ENCODE data around the gene SGCB. TPM values are rescaled to one million over a fixed set of nuclear protein-coding genes. Genes with fewer than 3 reads are reported as not detected.
A peak's percentile ranks its signal among the peaks of the same experiment; 100 is the strongest.

The SGCB gene
- total and polyA plus RNA-seq, 2 experiments from 2014 or later = 31.5 to 53.1 TPM

GRCh38 chr4:52004414-52004813, 33.7 kb downstream of the SGCB start:
- H3K4me3 ChIP-seq = no peak overlapping the region
- DNase-seq (ENCODE audit: low read depth in 1 of 2, low spot score in 1 of 2) = no peak
- TF ChIP-seq CTCF (IDR thresholded peaks at IDR 0.05; ENCODE audit: low read depth, low read length) = no peak
- H3K9me3 ChIP-seq (ENCODE audit: low read depth) = no peaks in the 10 kb centered on the region
- no peaks in the 10 kb centered on the region for H3K36me3 ChIP-seq
- H3K27ac ChIP-seq = no peak overlapping the region
- no peaks in the 10 kb centered on the region for H3K4me1 ChIP-seq (ENCODE audit: low read depth)
- H3K27me3 ChIP-seq = no peaks in the 10 kb centered on the region

- DNase-seq (ENCODE audit: low read depth in 1 of 2, low spot score in 1 of 2) = peak in 1 of 2 donors; percentile 20
- H3K27me3 ChIP-seq = no peaks in the 10 kb centered on the region
These were observed 36.5 kb downstream of the SGCB start for GRCh38 chr4:52001616-52002015.

GRCh38 chr4:51999250-51999649, 38.8 kb downstream of the SGCB start:
- Histone ChIP-seq H3K27me3 (no peaks in the 10 kb centered on the region), H3K4me3 (no peak overlapping the region), H3K4me1 (ENCODE audit: low read depth) (no peaks in the 10 kb centered on the region), H3K36me3 (no peaks in the 10 kb centered on the region), H3K9me3 (ENCODE audit: low read depth) (no peaks in the 10 kb centered on the region), H3K27ac (no peak overlapping the region)
- TF ChIP-seq CTCF (IDR thresholded peaks at IDR 0.05; ENCODE audit: low read depth, low read length) = no peak
- no peak for DNase-seq (ENCODE audit: low read depth in 1 of 2, low spot score in 1 of 2)

More at GRCh38 chr4:52001616-52002015, 36.5 kb downstream of the SGCB start:
- Histone ChIP-seq H3K4me3 (no peak overlapping the region), H3K9me3 (ENCODE audit: low read depth) (no peaks in the 10 kb centered on the region), H3K4me1 (ENCODE audit: low read depth) (no peaks in the 10 kb centered on the region), H3K27ac (no peak overlapping the region), H3K36me3 (no peaks in the 10 kb centered on the region)
- no peak for TF ChIP-seq CTCF (IDR thresholded peaks at IDR 0.05; ENCODE audit: low read depth, low read length)

GRCh38 chr4:51998837-51999236, 39.3 kb downstream of the SGCB start:
- Histone ChIP-seq H3K4me3 (no peak overlapping the region), H3K27ac (no peak overlapping the region), H3K4me1 (ENCODE audit: low read depth) (no peaks in the 10 kb centered on the region), H3K36me3 (no peaks in the 10 kb centered on the region), H3K9me3 (ENCODE audit: low read depth) (no peaks in the 10 kb centered on the region), H3K27me3 (no peaks in the 10 kb centered on the region)
- DNase-seq (ENCODE audit: low read depth in 1 of 2, low spot score in 1 of 2) = no peak
- TF ChIP-seq CTCF (IDR thresholded peaks at IDR 0.05; ENCODE audit: low read depth, low read length) = no peak

- no peak for DNase-seq (ENCODE audit: low read depth in 1 of 2, low spot score in 1 of 2)
- no peak for TF ChIP-seq CTCF (IDR thresholded peaks at IDR 0.05; ENCODE audit: low read depth, low read length)
- Histone ChIP-seq H3K36me3 (no peaks in the 10 kb centered on the region), H3K4me3 (no peak overlapping the region), H3K27me3 (no peaks in the 10 kb centered on the region), H3K27ac (no peak overlapping the region), H3K9me3 (ENCODE audit: low read depth) (no peaks in the 10 kb centered on the region), H3K4me1 (ENCODE audit: low read depth) (no peaks in the 10 kb centered on the region)
These were observed 40.5 kb downstream of the SGCB start for GRCh38 chr4:51997647-51998046.
